Measurements from ENCODE around the gene GAS5. TPM values are rescaled to one million over a fixed set of nuclear protein-coding genes. Genes with fewer than 3 reads are reported as not detected.

Gene GAS5
- total RNA-seq, 1 experiment from 2014 or later = 540 TPM

DNA sequence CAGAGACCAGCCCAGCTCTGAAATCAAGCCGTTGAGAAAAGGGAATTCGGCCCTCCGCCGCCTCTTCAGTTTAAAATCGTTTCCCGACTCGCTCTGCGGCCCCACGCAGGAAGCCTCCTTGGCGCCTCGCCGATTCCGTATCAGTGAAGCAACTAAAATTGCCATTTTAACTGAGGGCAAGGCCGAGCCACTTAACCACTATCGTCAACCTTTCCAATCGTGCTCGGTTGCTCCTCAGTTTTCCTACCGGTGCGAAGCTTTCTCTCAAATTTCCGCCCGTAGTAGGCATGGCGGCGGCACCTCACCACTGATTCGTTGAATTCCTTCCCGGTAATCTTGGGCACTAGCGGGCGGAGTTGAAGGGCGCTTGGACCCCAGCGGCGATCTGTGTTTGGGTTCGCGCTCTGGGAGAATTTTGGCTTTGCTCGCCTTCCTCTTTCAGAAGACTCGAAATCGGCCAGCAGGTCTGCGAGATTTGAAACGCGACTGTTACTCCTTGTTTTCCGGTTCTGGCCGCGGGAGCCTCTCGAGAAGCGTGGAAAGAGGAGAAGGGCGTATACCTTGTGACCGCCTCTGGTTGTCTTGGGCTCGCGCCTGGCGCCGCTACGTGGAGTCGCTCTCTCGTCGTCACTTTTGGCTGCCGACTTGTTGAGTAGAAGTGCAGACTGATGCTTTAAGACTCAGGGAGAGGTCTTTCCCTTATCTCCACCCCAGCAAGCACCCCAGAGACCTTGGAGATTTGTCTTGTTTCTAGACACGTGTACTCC lies 43.3 kb downstream of the GAS5 start, which contains the start of the genes CENPL and DARS2:
Gene CENPL (minus strand): TSS at position 569 of the 767 bp plus-strand sequence. CDS start 13,584 bp downstream, outside the sequence.
Gene DARS2 (plus strand): TSS at position 359 of the 767 bp plus-strand sequence. CDS start 557 bp downstream, outside the sequence.
- H3K4me1 ChIP-seq = no peaks in the 10 kb centered on the region
- H3K36me3 ChIP-seq = peaks cover 3% of the 10 kb centered on the region

GRCh38 chr1:173823781-173824314 lies 43.9 kb downstream of the GAS5 start:
- no peaks in the 10 kb centered on the region for H3K27me3 ChIP-seq
- H3K9me3 ChIP-seq (replicated peaks) = no peaks in the 10 kb centered on the region
- peaks cover 7% of the 10 kb centered on the region for H3K36me3 ChIP-seq
- H3K27ac ChIP-seq = peak overlapping the region; percentile 92
- no peak for DNase-seq
- peak overlapping the region; percentile 68 for H3K4me3 ChIP-seq
- no peaks in the 10 kb centered on the region for H3K4me1 ChIP-seq

More for the DNA sequence above, 43.3 kb downstream of the GAS5 start, which contains the start of the genes CENPL and DARS2:
- no peaks in the 10 kb centered on the region for H3K9me3 ChIP-seq (replicated peaks)
- H3K4me3 ChIP-seq = peak within 1 kb of the TSS; percentile 68
- H3K27ac ChIP-seq = peak within 1 kb of the TSS; percentile 92
- peak; percentile 94 to 97 for DNase-seq
- H3K27me3 ChIP-seq = no peaks in the 10 kb centered on the region

- Histone ChIP-seq H3K9me3 (replicated peaks) (no peaks in the 10 kb centered on the region), H3K27me3 (no peaks in the 10 kb centered on the region), H3K4me1 (no peaks in the 10 kb centered on the region), H3K27ac (no peak overlapping the region), H3K36me3 (peaks cover 20% of the 10 kb centered on the region), H3K4me3 (no peak overlapping the region)
- no peak for DNase-seq
Observed at GRCh38 chr1:173821680-173822079, 46.1 kb downstream of the GAS5 start.

DNA sequence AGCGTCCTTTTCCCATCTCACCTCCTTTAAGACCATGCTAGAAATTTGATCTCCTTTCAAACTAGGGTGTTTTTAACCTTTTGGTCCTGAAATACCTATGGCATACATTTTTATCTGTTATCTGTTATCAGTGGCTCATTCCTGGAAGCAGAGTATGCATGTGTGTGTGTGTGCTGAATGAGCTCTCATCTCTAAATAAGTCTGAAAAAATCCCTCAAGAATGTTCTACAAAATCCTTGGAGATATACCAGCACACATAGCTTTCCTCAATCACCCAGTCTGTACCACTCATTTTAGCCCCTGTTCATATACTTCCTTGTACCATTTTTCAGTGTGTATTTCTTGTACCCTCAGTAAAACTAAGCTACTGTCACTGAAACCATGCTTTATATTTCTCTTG lies 49.3 kb downstream of the GAS5 start:
- DNase-seq = no peak
- Histone ChIP-seq H3K27me3 (no peaks in the 10 kb centered on the region), H3K9me3 (replicated peaks) (no peaks in the 10 kb centered on the region), H3K4me1 (no peaks in the 10 kb centered on the region), H3K4me3 (no peak overlapping the region), H3K27ac (no peak overlapping the region), H3K36me3 (peaks cover 20% of the 10 kb centered on the region)

Other genes starting within 250 kb of the GAS5 start
- not detected in 2 replicates for gene TEX50, start 232.7 kb downstream of the GAS5 start, total RNA-seq (2014; rRNA removed; shearing (Covaris generic))
- gene ANKRD45, start 198.1 kb downstream of the GAS5 start, total RNA-seq (2014; rRNA removed; shearing (Covaris generic)) = not detected in 2 replicates
- 11.3 and 14.1 TPM in 2 replicates for gene KLHL20, start 153.0 kb downstream of the GAS5 start, total RNA-seq (2014; rRNA removed; shearing (Covaris generic))
- 29.4 and 29.7 TPM in 2 replicates for gene DARS2, start 43.3 kb downstream of the GAS5 start, total RNA-seq (2014; rRNA removed; shearing (Covaris generic))
- gene CENPL, start 43.1 kb downstream of the GAS5 start, total RNA-seq (2014; rRNA removed; shearing (Covaris generic)) = 37.4 and 38.3 TPM in 2 replicates
- gene ZBTB37, start 391 bp upstream of the GAS5 start, total RNA-seq (2014; rRNA removed; shearing (Covaris generic)) = 5.2 and 5.4 TPM in 2 replicates
- gene SERPINC1, start 49.3 kb upstream of the GAS5 start, total RNA-seq (2014; rRNA removed; shearing (Covaris generic)) = 0.22 and 1.6 TPM in 2 replicates
- gene RC3H1, start 154.4 kb upstream of the GAS5 start, total RNA-seq (2014; rRNA removed; shearing (Covaris generic)) = 22.6 and 25.6 TPM in 2 replicates

Data from SJCRH30 (cell line).